Measurements from ENCODE around the gene PCNA. TPM values are rescaled to one million over a fixed set of nuclear protein-coding genes. Genes with fewer than 3 reads are reported as not detected.

Gene PCNA
- total and polyA plus RNA-seq, 2 experiments from 2014 or later: 353 to 428 TPM

- H3K27ac Mint-ChIP-seq: peak overlapping the region; percentile 44
- ATAC-seq: no peak
Observed at GRCh38 chr20:5085380-5085779, 34.4 kb downstream of the PCNA start.

More at GRCh38 chr20:5085380-5085779, 34.4 kb downstream of the PCNA start:
- H3K4me1 Mint-ChIP-seq: peaks cover 4% of the 10 kb centered on the region; the same call in 2 of the 3 replicates
- H3K36me3 Mint-ChIP-seq (ENCODE audit: low read depth): no peaks in the 10 kb centered on the region
- H3F3A ChIP-seq (replicated peaks; ENCODE audit: low read depth): no peaks in the 10 kb centered on the region
- H3K36me3 ChIP-seq (ENCODE audit: insufficient read depth): no peaks in the 10 kb centered on the region
- H3K27me3 ChIP-seq (ENCODE audit: insufficient read depth): no peaks in the 10 kb centered on the region
- H3K4me3 Mint-ChIP-seq: no peak overlapping the region
- no peak overlapping the region for H3K27ac ChIP-seq (ENCODE audit: low read depth)
- H3K27me3 Mint-ChIP-seq (ENCODE audit: insufficient read depth, low read depth, poor library complexity): peaks cover 6% of the 10 kb centered on the region
- H4K20me1 ChIP-seq (replicated peaks; ENCODE audit: insufficient read depth): peaks cover 3% of the 10 kb centered on the region; the same call in 1 of the 2 replicates
- no peak overlapping the region for H3K4me3 ChIP-seq
- H3K4me2 ChIP-seq: no peak overlapping the region
- no peaks in the 10 kb centered on the region for H3K79me2 ChIP-seq (replicated peaks; ENCODE audit: insufficient read depth)
- no peaks in the 10 kb centered on the region for H3K4me1 ChIP-seq (ENCODE audit: insufficient read depth)
- no peak for TF ChIP-seq ZNF331 (CRISPR knock-in tag; IDR thresholded peaks at IDR 0.05; ENCODE audit: low read depth)
- no peak for TF ChIP-seq ZNF114 (CRISPR knock-in tag; IDR thresholded peaks at IDR 0.05)
- TF ChIP-seq JUNB (IDR thresholded peaks at IDR 0.05; ENCODE audit: unreplicated experiment): no peak
- no peak for TF ChIP-seq STAT1 (IDR thresholded peaks at IDR 0.05; ENCODE audit: unreplicated experiment)
- TF ChIP-seq REST (IDR thresholded peaks at IDR 0.05; ENCODE audit: unreplicated experiment): no peak
- no peak for TF ChIP-seq POLR2AphosphoS5 (IDR thresholded peaks at IDR 0.05; ENCODE audit: low read depth)
- no peak for TF ChIP-seq CTCF (conservative IDR thresholded peaks at IDR 0.05; ENCODE audit: low read depth in 2 of 2)
- no peak for TF ChIP-seq CREB1 (CRISPR knock-in tag; IDR thresholded peaks at IDR 0.05; ENCODE audit: low read depth)
- no peak for TF ChIP-seq EZH2 (IDR thresholded peaks at IDR 0.05; ENCODE audit: low read depth, unreplicated experiment)
- TF ChIP-seq ETS1 (IDR thresholded peaks at IDR 0.05): no peak
- no peak for TF ChIP-seq NANOG (IDR thresholded peaks at IDR 0.05; ENCODE audit: borderline replicate concordance)
- H3K9me2 ChIP-seq (ENCODE audit: insufficient read depth): no peaks in the 10 kb centered on the region
- H2AFZ ChIP-seq: no peak overlapping the region
- DNase-seq (ENCODE audit: low spot score): no peak
- H3K9me3 Mint-ChIP-seq: no peaks in the 10 kb centered on the region
